HEK293T (cell line): Measurements from ENCODE around the gene CCDC102A.

ENCODE experiments used
- BHLHE40 ChIP-seq: fragments of 450-650 bp; IDR thresholded peaks from 2 replicates; pipeline ENCODE4 v1.6.1; 2016; ENCODE audit warnings: mild to moderate bottlenecking, moderate library complexity, borderline replicate concordance
- FOXM1 ChIP-seq: fragments of 450-650 bp; IDR thresholded peaks from 2 replicates; pipeline ENCODE4 v1.6.1; 2017; ENCODE audit warnings: mild to moderate bottlenecking, borderline replicate concordance
- SP1 ChIP-seq: fragments of 450-650 bp; IDR thresholded peaks from 2 replicates; pipeline ENCODE4 v1.6.1; 2017
- SUZ12 ChIP-seq: fragments of 450-650 bp; IDR thresholded peaks from 2 replicates; pipeline ENCODE4 v1.6.1; 2016; ENCODE audit warnings: mild to moderate bottlenecking
- TF ChIP-seq, protein P1 (sequence below): fragments of 450-650 bp; IDR thresholded peaks from 2 replicates; pipeline ENCODE4 v1.6.1; 2016

DNA sequence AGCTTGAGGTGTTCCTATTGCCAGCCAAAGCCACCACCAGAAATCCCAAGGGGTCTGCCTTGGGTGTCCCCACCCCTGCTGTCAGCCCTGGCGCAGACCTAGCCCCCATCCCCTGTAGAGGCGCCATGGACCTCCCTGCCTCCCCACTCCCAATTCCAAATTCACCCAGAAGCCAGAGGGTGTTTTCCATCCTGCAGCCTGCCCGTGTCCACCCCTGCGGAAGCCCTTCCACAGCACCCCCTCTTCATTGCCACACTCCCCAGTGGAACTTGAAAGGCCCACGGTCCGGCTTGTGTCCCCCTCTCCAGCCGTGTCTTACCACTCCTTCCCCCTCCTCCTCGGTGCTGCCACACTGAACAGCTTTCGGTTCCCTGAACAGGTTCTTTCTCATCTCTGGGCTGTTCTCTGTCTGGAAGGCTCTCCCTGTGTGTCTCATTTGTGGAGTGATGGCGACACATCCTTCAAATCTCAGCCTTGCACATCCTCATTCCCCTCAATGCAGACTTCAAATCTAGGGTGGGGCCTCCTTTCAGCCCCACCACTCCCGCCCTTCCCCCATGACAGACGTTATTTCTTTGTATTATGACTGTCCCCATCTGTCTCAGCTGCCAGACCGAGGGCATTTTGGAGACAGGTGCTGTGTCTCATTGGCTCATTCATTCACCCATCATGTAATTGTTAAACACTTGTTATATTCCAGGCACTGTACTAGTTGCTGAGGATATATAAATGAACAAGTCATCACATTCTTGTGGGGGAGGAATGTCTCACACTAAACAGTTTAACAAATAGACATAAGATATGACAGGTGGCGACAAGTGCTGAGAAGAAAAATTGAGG, 42.4 kb upstream of the CCDC102A start:
- TF ChIP-seq SUZ12 (no peak), BHLHE40 (no peak), SP1 (no peak), FOXM1 (no peak)
- TF ChIP-seq, protein P1, sequence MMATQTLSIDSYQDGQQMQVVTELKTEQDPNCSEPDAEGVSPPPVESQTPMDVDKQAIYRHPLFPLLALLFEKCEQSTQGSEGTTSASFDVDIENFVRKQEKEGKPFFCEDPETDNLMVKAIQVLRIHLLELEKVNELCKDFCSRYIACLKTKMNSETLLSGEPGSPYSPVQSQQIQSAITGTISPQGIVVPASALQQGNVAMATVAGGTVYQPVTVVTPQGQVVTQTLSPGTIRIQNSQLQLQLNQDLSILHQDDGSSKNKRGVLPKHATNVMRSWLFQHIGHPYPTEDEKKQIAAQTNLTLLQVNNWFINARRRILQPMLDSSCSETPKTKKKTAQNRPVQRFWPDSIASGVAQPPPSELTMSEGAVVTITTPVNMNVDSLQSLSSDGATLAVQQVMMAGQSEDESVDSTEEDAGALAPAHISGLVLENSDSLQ, result no peak
